HG02610 (cell line): ENCODE results near the gene RBM19.

ENCODE experiments used
- ATAC-seq: cut with Tn5 transposase; IDR thresholded peaks from one replicate; pipeline ENCODE4 v1.9.1; 2021; ENCODE audit warnings: mild to moderate bottlenecking, moderate library complexity; ENCODE audit not compliant: unreplicated experiment

RBM19 gene

DNA sequence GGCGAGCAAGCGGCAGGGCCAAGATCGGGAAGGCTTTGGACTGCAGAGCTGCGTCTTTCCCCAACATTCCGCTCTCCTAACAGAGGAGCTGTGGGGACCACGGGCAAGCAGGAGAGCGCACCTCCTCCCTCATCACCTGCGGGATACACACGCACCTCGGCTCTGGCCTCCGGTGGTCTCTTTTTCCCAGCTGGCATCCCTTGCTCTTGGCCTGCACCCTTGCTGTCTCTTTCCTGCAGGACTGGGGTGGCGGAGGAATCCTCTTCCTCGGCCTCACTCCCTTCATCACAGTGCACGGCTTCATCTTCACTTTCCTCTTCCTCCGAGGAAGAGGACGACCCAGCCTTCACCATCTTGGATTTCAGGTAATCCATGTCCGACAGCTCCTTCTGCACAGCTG is 8.5 kb downstream of the RBM19 start:
- ATAC-seq = no peak

DNA sequence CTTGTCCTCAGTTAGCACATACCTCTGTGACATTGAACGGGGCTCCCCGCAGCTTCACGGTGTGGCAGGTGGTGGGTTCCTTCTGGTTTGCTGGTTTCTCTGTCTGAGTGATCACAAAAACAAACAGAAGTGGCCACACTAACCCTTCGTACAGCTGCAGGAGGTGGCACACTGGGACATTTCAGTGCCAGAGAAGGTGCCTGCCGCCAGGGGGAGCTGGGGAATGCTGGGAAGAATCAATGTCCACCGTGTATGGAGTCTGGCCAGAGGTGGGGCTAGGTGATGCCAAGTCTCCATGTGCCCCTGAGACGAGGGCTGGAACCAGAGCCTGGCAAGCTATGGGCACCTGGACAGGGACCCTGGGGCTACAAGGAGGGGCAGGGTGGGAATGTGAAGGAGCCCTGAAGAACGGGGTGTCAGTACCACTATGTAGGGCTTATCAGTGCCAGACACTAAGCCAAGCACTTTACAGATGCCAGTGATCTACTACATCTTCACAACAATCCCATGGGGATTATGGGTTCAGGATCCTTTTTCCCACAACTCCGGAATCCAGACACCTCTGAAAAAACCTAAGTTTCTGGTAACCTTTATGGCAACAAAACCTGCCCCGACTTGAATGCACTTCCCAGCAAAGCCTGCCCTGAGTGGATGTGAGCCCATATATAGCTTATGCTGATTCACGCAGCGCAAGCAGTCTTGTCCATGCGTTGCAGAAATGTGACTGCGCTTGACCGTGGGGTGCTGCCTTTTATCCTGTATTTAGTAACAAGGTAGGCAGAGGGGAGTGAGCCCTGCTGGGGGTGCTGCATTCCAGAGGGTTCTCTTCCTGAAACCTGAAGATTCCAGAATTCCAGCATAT is 10.8 kb downstream of the RBM19 start:
- no peak for ATAC-seq

DNA sequence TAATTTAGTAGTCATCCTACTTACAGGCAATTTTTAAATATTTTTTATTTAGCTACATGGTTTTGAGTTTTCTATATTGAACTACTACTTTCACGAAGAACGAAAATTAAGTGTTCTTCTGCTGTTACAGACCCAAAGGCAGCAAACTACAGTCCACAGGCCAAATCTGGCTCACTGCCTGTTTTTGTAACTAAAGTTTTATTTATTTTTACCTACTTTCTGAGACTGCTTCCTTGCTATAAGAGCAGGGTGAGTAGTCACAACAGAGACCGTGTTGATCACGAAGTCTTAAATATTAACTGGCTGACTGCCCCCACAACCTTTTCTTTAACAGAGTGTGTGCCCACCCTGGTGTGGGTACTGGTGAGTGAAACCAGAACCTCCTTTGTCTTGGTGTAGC is 11.6 kb downstream of the RBM19 start:
- no peak for ATAC-seq

DNA sequence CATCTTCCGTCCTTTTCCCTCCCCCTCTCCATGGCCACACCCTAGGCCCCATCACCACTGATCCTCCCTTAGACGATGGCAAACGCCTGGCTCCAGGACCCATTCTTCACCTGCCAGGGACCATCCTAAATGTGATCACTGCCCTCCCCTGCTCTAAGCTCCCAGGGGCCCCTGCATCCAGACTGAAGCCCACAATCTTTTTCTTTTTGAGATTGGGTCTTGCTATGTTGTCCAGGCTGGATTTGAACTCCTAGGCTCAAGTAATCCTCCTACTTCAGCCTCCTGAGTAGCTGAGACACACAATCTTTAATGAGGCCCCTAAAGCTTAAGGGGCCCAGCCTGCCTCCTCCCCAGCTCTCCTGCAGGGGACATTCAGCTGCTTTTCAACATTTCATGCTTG is 15.3 kb downstream of the RBM19 start:
- ATAC-seq = no peak

DNA sequence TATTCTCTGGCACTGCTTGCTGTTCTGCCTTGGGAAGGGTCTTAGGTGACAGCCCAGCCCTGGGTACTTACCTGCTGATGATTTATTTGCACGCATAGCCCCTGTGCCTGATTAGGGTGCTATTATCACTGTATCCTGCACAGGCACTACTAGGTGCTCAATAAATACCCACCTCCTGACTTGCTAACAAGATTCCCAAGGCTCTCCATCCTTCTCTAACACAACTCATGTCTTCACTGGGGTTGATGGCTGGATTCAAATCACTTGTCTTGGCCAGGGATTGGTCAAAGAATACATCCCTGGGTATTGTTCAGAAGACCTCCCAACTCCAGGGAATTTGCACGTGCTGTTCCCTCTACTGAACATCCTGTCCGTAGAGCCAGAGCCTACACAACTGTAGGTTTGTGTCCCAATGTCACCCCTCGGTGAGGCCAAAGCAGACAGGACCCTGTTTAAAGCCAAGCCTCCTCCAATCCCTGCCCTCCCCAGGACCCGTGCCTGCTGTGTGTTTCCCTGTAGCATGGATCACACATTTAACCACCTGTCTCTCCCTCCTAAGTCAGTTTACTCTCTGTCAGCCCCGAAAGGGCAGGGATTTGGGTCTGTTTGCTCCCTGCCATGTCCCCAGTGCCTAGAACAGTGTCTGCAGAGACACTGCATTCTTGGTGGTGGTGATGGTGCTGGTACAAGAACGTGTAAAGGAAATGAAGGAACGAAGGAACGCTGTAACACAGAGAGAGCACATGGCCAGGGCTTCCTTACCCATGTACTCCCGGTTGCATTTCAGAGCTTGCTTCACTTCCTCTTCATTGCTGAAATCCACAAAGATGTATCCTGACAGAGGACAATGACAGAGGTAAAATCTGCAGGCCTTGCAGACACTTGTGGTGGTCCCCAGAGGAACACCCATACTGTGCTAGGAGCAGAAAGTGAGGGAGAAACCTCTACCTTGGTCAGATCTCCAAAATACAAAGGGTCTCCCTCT is 16.5 kb downstream of the RBM19 start:
- no peak for ATAC-seq

DNA sequence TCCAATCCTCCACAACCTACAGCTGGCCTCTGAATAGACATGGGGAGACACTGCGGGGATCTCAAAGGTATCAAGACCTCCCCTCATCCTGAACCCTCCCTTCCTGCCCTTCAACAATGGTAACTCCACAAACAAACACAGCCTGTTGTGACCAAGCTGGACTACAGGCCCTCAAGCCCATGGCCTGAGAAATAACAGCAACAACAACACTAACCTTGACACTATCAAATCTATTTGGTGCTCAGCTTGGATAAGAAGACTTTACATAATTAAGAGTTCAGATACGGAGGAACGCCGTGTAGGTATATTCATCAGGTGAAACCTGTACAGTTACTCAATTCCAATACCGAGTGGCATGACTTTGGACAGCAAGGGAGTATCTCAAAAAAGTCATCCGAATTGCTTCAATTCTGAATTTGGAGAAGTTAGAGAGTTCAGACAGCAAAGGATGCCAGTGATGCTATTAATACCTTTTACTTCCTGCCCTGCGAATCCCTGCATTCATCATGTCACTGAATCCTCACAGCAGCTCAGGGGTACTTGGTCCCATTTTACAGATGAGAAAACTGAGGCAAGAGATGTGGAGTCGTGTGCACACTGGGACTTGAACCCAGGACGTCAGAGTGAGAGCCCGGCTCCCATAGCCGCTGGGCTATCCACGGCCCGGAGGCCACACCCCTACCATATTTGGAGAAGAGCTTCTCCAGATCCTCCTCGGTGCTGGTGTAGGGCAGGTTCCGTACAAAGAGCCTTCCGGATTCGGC is 17.8 kb downstream of the RBM19 start:
- no peak for ATAC-seq

DNA sequence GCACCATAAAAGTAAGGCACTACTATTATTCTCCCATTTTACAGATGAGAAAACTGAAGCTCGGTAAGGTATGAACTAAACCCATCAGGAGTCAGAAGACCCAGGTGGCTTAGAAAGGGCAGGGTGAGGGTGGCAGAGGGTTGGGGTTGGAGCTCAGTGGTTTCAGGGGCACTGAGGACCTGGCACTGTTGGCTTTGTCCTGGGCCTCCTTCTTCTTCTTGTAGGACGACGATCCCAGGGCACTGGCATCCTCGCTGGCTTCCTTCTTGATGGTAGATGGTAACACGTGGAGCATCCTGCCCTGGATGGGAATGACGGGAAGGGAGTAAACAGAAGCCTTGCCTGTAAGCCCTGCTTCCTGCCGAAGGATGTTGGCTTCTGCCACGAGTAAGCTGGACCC is 19.9 kb downstream of the RBM19 start:
- no peak for ATAC-seq

DNA sequence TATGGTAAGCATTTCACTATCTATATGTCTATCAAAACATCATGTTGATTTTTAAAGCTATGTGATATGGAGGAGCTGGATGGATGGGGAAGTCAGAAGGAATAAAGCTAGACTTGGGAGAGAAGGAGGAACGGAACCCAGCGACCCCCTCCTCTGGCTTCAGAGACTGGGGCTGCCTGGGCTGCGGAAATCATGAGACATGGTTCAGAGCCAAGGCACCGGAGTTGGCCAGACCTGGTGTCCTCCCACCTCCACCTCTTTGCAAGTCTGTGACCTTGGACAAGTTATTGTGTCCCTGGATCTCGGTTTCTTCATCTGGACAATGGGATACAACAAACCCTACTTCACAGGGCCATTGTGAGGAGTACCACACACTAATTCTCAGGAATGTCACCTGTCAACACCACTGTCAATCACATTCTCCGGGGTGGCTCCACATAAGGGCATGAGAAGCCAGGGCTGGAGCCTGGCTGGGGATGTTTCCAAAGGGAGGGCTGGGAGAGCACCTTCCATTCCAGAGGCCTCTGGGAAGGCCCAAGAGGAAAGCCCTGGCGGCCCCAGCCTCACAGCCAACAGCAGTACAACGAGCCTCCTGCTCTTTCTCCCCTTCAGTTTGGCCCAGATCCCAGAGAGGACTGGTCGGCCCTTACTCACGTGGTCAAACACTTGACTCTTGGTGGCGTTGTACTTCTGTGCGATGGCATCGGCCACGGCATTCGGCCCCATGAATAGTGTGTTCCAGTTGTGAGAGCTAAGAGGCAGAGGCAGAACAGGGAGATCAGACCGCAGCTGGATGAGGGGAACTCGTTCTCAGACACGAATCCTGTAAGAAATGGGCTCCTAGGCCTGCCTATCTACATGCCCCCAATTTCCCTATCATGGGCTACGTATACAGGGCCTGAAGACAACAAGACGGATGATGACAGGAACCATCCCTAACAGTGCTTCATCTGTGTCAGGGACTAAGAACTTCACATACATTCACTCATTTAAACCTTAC is 20.7 kb downstream of the RBM19 start:
- ATAC-seq = no peak

DNA sequence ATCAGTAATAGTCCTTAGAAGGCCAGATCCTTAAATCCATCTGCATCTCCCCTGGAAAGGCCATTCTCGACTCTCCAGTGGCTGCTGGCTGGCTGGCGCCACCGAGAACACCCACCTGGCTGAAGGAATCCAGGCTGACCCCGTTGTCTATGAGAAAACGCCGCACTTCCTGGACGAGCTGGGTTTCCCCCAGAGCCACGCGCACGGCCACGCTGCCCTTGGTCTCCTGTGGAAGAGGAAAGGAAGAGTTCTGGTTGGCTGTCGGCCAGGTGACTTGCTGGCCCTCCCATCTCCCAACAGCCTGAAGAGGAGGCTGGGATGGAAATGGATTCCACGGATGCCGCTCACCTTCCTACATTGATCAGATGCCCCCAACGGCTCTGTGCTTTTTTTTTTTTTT is 23.9 kb downstream of the RBM19 start:
- ATAC-seq = no peak

DNA sequence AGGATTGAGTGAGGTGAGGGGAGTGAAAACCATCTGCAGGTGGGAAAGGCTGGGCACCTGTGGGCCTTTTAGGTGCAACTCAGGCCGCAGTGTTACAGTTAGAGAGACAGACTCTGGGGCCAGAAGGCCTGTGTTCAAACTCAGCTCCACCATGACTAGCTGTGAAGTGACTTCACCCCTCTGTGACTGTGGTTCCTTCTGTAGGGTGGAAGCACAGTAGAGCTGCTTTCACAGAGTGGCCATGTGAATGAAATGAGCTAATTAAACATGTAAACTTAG is 25.0 kb downstream of the RBM19 start:
- no peak for ATAC-seq

DNA sequence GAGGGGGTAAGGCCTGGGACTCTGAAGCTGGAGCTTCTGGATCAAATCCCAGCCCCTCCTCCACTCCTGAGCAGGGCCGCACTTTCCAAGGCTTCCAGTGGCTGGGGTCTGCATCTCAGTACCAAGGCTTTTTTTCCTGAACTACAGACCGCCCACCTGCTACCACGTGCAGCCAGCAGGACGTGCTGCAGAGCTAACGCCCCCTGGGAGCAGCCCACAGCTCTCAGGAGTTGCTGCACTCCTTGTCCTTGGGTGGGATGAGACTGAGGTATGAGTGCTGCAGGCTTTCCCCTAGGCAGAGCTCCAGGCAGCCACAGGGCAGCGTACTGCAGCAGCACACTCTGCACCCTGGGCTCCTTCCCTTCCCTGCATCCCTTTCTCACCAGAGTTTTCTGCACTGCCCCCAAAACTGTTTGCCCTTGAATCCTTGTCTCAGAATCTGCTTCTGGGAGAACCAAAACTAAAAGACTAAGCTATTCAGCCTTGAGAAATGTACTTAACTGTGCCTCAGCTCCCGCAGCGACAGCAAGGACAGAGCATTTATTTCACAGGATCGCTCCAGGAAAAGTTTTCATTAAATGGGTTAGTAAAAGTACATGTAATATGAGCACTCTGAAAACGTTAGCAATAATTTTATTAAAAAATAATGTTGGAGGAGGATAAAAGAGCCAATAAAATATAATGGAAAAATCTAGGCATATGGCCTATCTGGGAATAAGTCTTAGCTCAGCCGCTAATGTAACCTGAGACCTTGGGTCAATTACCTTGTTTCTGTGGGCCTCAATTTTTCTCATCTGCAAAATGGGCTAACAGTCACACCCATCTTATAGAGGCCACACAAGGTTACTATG is 25.5 kb downstream of the RBM19 start:
- ATAC-seq = no peak

DNA sequence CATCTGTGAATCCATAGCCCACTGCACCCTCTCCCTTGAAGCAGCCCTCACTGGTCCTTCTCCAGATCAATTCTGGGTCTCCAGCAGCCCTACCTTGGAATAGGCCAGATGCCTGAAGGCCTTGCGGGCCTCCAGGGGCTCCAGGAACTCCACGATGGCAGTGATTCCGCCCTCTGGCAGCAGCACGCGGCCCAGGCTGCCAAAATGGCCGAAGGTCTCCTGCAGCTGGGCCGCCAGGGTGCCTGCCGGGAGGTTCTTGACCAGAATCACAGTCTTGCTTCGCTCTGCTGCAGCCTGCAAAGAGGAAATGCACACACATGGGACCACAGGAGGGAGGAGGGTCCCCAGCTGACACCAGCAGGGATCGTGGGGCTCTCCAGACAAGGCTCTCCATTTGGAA is 26.3 kb downstream of the RBM19 start:
- no peak for ATAC-seq

DNA sequence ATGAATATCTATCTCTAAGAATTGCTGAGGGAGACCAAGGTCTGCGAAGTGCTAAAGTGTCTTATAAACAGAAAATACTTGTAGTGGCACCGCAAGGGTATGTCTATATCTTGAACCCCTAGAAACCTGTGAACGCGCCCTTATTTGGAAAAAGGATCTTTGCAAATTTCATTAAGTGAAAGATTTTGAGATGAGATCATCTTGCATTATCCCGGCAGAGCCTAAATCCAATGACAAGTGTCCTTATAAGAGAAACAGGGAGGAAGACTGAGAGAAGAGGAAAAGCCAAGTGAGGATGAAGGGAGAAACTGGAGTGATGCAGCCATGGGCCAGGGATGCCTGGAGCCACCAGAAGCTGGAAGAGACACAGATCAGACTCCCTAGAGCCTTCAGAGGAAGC is 27.7 kb downstream of the RBM19 start:
- ATAC-seq = no peak

DNA sequence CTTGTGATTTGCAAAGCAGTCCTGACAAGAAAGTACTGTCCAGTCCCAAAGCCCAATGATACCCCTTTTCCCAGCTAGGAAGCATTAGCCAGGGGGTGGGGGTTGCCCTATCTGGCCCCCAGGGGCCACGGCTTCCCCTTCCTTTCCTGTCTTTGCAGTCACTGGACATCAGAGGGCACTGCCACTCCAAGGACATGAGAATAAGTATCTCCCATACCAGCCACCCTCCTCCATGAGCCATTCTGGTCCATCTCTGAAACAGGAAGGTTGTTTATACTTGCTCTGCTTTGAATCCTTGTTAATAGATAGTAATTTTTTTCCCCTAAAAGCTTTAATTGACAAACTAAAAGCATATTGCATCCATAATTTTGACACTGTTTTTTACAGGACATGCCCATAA is 29.7 kb downstream of the RBM19 start:
- no peak for ATAC-seq

DNA sequence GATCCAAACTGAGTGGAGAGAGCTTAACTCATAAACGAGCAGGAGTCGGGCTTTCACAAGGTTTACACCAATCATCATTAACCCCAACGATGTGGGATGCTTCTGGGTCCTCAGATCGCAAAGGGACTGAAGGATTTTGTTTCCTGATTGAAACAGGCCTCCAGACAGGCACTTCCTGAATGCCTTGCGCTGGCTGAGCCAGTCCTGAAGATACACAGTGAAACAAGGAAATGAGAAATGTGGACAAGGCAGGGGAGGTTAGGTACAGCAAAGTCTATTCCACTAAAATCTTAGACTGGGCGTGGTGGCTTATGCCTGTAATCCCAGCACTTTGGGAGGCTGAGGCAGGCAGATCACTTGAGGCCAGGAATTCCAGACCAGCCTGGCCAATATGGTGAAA is 30.7 kb downstream of the RBM19 start:
- no peak for ATAC-seq

DNA sequence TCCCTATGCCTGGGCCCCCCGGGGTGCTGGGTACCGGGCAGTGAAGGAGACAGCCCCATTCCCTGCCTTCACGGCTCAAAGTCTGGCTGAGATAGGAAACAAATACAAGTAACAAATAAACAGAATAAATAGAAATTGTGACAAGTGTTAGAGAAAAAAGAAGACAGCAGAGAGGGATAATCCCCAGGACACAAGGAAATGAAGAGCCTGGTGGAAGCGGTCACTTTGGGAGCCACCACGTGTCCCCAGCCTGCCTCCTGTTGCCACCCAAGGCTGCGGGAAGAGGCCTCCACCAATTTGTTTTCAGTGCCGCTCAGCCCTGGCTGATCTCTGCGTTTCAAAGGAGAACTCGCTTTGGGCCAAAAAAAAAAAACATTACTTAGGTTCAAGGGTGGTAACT is 31.2 kb downstream of the RBM19 start:
- ATAC-seq = no peak

DNA sequence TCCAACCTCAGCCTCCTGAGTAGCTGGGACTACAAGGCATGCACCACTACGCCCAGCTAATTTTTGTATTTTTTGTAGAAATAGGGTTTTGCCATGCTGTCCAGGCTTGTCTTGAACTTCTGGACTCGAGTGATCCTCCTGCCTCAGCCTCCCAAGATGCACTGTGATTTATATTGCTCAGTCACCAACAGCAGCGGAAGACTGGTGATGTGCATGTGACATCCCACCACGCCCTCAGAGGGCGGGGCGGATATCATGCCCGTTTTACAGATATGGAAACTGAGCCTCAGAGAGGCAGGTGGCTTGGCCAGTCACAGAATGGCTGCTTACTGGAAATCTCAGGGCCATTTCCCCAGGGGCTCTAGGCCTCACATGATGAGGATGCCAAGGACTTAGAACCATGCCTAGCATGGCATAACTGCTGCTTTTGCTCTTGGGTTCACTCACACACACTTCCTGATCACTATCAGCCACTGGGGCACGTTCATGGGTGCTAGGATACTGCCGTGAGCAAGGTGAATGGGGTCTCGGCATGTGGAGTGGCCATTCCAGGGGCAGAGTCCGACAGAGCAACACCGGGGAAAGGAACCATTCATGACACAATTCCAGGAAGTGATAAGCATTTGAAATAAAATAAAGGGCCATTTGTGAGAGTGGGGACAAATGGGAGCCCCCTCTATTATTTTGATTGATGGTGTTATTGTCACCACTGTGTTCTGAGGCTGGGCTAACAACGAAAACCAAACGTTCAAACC is 31.9 kb downstream of the RBM19 start:
- ATAC-seq = no peak

DNA sequence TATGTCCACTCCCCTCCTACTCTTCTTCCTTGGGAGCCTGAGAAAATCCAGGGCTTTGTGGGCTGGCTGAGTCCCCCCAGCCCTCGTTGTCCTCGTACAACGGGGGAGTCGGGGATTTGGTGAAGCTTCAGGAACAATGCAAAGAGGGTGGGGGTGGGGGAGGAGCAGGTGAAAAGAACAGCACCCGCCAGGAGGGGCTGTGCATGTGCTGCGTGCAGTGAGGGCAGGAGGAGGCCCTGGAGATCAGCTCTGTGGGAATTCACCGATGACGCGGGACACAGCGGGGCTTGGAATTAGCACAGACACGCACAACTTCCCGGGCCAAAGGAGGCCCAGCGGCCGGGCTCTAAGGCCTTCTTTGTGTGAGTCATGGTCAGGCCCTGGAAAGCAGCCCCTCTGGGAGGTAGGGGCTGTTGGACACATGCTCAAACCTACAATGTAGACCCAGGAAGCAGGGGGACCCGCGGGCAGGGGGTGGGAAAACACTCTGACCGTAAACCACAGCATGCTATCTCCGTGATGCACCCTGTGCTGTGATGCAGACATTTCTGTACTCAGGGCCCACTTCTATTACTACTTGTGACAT is 32.8 kb downstream of the RBM19 start:
- no peak for ATAC-seq
